HepG2 (cell line): ENCODE data around the gene ARFGEF2. TPM values are rescaled to one million over a fixed set of nuclear protein-coding genes. Genes with fewer than 3 reads are reported as not detected.

Experiments
- FLYWCH1 ChIP-seq: sonication (generic); formaldehyde crosslinking; IDR thresholded peaks from 2 replicates; pipeline ENCODE4 v1.8.1; 2023; ENCODE audit warnings: mild to moderate bottlenecking, missing genetic modification reagents
- GABPA ChIP-seq, 2 experiments: IDR thresholded peaks; 2 replicates each; pipeline ENCODE4 v1.6.1; 2011 to 2016; ENCODE audit warnings: low read depth in 2 of 2, low read length in 1 of 2, missing biosample characterization in 1 of 2, missing genetic modification characterization in 1 of 2
- HOXA3 ChIP-seq: sonication (generic); formaldehyde crosslinking; IDR thresholded peaks from 2 replicates; pipeline ENCODE4 v1.5.0; 2020; ENCODE audit warnings: missing genetic modification reagents
- KLF11 ChIP-seq: IDR thresholded peaks from 2 replicates; pipeline ENCODE4 v1.6.1; 2016; ENCODE audit warnings: missing compliant biosample characterization
- MED1 ChIP-seq: sonication (generic); formaldehyde crosslinking; IDR thresholded peaks from 2 replicates; pipeline ENCODE4 v1.4.0; 2020; ENCODE audit warnings: missing genetic modification reagents
- SOX13 ChIP-seq, 3 experiments: fragments of 450-650 bp in 1 of 3; sonication (generic) in 1 of 3; formaldehyde crosslinking in 1 of 3; IDR thresholded peaks in 2 of 3; conservative IDR thresholded peaks in 1 of 3; 2 replicates each; pipeline versions ENCODE4 v1.5.0 to v1.6.1; 2016 to 2020; ENCODE audit warnings: antibody characterized with exemption in 1 of 3, mild to moderate bottlenecking in 1 of 3, missing compliant biosample characterization in 1 of 3, missing genetic modification reagents in 1 of 3, moderate library complexity in 1 of 3
- ZFY ChIP-seq: sonication (generic); formaldehyde crosslinking; IDR thresholded peaks from 2 replicates; pipeline ENCODE4 v1.4.0; 2020; ENCODE audit warnings: missing genetic modification reagents
- ZMAT3 ChIP-seq: sonication (generic); formaldehyde crosslinking; conservative IDR thresholded peaks from 2 replicates; pipeline ENCODE4 v1.7.0; 2021; ENCODE audit warnings: missing genetic modification reagents
- ZMYM4 ChIP-seq: sonication (generic); formaldehyde crosslinking; IDR thresholded peaks from 2 replicates; pipeline ENCODE4 v1.8.1; 2023; ENCODE audit warnings: mild to moderate bottlenecking, missing genetic modification reagents
- ZNF331 ChIP-seq: sonication (generic); formaldehyde crosslinking; IDR thresholded peaks from 2 replicates; pipeline ENCODE4 v1.4.0; 2020; ENCODE audit warnings: missing genetic modification reagents
- ZNF501 ChIP-seq: sonication (generic); formaldehyde crosslinking; IDR thresholded peaks from 2 replicates; pipeline ENCODE4 v1.5.1; 2020; ENCODE audit warnings: mild to moderate bottlenecking, moderate library complexity, missing genetic modification reagents
- ZNF724P ChIP-seq: sonication (generic); formaldehyde crosslinking; IDR thresholded peaks from 2 replicates; pipeline ENCODE4 v1.8.0; 2022; ENCODE audit warnings: missing genetic modification reagents, borderline replicate concordance
- ZNF747 ChIP-seq: sonication (generic); formaldehyde crosslinking; IDR thresholded peaks from 2 replicates; pipeline ENCODE4 v1.8.1; 2023; ENCODE audit warnings: missing genetic modification reagents, mild to moderate bottlenecking, borderline replicate concordance
- polyA plus RNA-seq, 8 experiments: library from polyadenylated mRNA; depleted of rRNA in 3 of 8; stranded (reverse) in 7 of 8; unstranded in 1 of 8; fragments of >200 nt; fragmentation: Illumina TruSeq in 4 of 8; extraction: Trizol in 4 of 8; gene quantifications; 2 replicates each; pipeline versions ENCODE4 v1.2.1 to v1.2.3, GENCODE V29; 2011 to 2016; ENCODE audit warnings: low read depth in 4 of 8, missing spikeins in 1 of 8, mixed read lengths in 1 of 8; ENCODE audit not compliant: insufficient read depth in 1 of 8
- total RNA-seq, 5 experiments: library from RNA; depleted of rRNA; stranded (reverse); fragments of >200 nt; fragmentation: Illumina TruSeq; extraction: Trizol; gene quantifications; 2 replicates each; pipeline ENCODE4 v1.2.3, GENCODE V29; 2016; ENCODE audit warnings: low read depth in 1 of 5
- TF ChIP-seq, protein P1 (sequence below): sonication (generic); formaldehyde crosslinking; IDR thresholded peaks from 2 replicates; pipeline ENCODE4 v1.5.0; 2020; ENCODE audit warnings: mild to moderate bottlenecking, low read depth, missing genetic modification reagents, borderline replicate concordance
- TF ChIP-seq, protein P2 (sequence below): IDR thresholded peaks from 2 replicates; pipeline ENCODE4 v1.6.1; 2016; ENCODE audit warnings: low read depth, borderline replicate concordance
- TF ChIP-seq, protein P3 (sequence below): IDR thresholded peaks from 2 replicates; pipeline ENCODE4 v1.4.0; 2020; ENCODE audit warnings: mild to moderate bottlenecking, missing genetic modification reagents
- TF ChIP-seq, protein P4 (sequence below), 2 experiments: sonication (generic) in 1 of 2; formaldehyde crosslinking in 1 of 2; IDR thresholded peaks; 2 replicates each; pipeline versions ENCODE4 v1.4.0 to v1.6.1; 2016 to 2020; ENCODE audit warnings: borderline replicate concordance in 1 of 2, low read depth in 1 of 2, mild to moderate bottlenecking in 1 of 2, missing genetic modification reagents in 1 of 2

Gene ARFGEF2
- total and polyA plus RNA-seq, 2 of the 13 experiments (the other 11 are each of a cell fraction or from before 2014, with no cell fraction given) = 44.0 to 60.8 TPM

DNA sequence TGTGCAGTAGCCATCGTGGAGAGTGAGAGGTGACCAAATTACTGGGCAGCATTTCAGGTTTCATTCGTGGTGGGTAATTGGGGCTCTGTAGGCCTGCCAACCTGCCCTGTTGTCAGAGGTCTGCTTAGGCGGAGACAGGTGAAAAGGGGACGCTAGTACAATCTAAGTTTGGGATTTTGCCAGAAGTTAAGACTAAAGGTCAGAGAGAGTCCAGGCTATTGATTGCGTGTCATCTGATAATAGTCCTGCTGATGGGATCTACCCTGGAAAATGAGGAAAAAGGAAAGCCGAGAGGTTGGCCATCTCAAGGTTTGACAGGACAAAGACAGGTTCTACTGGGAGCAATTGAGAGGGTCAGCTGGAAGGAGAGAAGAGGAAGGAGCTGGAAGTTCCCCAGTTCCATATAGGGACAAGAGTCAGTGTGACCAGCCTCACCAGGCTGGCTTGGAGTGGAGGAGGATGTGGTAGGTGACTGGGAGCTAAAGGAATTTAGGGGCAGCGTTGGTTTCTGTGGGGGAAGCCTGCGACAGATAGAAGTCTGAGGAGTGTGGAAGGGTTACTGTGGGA, 10.9 kb downstream of the ARFGEF2 start (continued):
- TF ChIP-seq HOXA3 (CRISPR knock-in tag) (peak; percentile 36; the same call in 1 of the 2 replicates), ZFY (CRISPR knock-in tag) (peak; percentile 6; the same call in 1 of the 2 replicates), ZNF724P (CRISPR knock-in tag) (0 out of 2 replicates have a peak, but pooled peaks have one; percentile 46), SOX13 (IDR thresholded peaks at IDR 0.05) (no peak), SOX13 (CRISPR knock-in tag; conservative IDR thresholded peaks at IDR 0.05 in 1 of 2, IDR thresholded peaks at IDR 0.05 in 1 of 2) (peak in 1 of 2 experiments; percentile 62; a peak in 2 of 4 replicates), ZMAT3 (no peak), GABPA (IDR thresholded peaks at IDR 0.05; ENCODE audit: low read depth, low read length) (no peak), GABPA (CRISPR knock-in tag; IDR thresholded peaks at IDR 0.05; ENCODE audit: low read depth) (no peak), ZNF501 (CRISPR knock-in tag) (peak; percentile 79; the same call in 1 of the 2 replicates), FLYWCH1 (CRISPR knock-in tag) (no peak), ZNF331 (CRISPR knock-in tag) (peak; percentile 62; the same call in 1 of the 2 replicates), ZMYM4 (CRISPR knock-in tag) (peak; percentile 21; the same call in 1 of the 2 replicates), MED1 (CRISPR knock-in tag) (peak; percentile 62; the same call in 1 of the 2 replicates), KLF11 (0 out of 2 replicates have a peak, but pooled peaks have one; percentile 63), ZNF747 (CRISPR knock-in tag) (0 out of 2 replicates have a peak, but pooled peaks have one; percentile 54)
- TF ChIP-seq, protein P1, sequence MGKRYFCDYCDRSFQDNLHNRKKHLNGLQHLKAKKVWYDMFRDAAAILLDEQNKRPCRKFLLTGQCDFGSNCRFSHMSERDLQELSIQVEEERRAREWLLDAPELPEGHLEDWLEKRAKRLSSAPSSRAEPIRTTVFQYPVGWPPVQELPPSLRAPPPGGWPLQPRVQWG (CRISPR knock-in tag) = no peak
- TF ChIP-seq, protein P2, sequence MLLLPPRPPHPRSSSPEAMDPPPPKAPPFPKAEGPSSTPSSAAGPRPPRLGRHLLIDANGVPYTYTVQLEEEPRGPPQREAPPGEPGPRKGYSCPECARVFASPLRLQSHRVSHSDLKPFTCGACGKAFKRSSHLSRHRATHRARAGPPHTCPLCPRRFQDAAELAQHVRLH = peak; percentile 19; the same call in 1 of the 2 replicates
- TF ChIP-seq, protein P3, sequence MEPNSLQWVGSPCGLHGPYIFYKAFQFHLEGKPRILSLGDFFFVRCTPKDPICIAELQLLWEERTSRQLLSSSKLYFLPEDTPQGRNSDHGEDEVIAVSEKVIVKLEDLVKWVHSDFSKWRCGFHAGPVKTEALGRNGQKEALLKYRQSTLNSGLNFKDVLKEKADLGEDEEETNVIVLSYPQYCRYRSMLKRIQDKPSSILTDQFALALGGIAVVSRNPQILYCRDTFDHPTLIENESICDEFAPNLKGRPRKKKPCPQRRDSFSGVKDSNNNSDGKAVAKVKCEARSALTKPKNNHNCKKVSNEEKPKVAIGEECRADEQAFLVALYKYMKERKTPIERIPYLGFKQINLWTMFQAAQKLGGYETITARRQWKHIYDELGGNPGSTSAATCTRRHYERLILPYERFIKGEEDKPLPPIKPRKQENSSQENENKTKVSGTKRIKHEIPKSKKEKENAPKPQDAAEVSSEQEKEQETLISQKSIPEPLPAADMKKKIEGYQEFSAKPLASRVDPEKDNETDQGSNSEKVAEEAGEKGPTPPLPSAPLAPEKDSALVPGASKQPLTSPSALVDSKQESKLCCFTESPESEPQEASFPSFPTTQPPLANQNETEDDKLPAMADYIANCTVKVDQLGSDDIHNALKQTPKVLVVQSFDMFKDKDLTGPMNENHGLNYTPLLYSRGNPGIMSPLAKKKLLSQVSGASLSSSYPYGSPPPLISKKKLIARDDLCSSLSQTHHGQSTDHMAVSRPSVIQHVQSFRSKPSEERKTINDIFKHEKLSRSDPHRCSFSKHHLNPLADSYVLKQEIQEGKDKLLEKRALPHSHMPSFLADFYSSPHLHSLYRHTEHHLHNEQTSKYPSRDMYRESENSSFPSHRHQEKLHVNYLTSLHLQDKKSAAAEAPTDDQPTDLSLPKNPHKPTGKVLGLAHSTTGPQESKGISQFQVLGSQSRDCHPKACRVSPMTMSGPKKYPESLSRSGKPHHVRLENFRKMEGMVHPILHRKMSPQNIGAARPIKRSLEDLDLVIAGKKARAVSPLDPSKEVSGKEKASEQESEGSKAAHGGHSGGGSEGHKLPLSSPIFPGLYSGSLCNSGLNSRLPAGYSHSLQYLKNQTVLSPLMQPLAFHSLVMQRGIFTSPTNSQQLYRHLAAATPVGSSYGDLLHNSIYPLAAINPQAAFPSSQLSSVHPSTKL = peak; percentile 65
- TF ChIP-seq, protein P4, sequence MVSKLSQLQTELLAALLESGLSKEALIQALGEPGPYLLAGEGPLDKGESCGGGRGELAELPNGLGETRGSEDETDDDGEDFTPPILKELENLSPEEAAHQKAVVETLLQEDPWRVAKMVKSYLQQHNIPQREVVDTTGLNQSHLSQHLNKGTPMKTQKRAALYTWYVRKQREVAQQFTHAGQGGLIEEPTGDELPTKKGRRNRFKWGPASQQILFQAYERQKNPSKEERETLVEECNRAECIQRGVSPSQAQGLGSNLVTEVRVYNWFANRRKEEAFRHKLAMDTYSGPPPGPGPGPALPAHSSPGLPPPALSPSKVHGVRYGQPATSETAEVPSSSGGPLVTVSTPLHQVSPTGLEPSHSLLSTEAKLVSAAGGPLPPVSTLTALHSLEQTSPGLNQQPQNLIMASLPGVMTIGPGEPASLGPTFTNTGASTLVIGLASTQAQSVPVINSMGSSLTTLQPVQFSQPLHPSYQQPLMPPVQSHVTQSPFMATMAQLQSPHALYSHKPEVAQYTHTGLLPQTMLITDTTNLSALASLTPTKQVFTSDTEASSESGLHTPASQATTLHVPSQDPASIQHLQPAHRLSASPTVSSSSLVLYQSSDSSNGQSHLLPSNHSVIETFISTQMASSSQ (IDR thresholded peaks at IDR 0.05; ENCODE audit: low read depth) = 0 out of 2 replicates have a peak, but pooled peaks have one; percentile 22
- TF ChIP-seq, protein P4 (CRISPR knock-in tag; IDR thresholded peaks at IDR 0.05; ENCODE audit: borderline replicate concordance) = no peak; the same call in 1 of the 2 replicates
